Stimulated activated CD4-positive, alpha-beta T cell treated with anti-CD3 and anti-CD28 coated beads, Interleukin-4, amount 100 ng/mL, for 48 hours (primary cell): Measurements from ENCODE around the gene NLK.
"Not testable (repeated sequence)": the region's sequence is repeated elsewhere in the genome, so short reads cannot be mapped to it uniquely, and the experiment has no call there.

ENCODE experiments used
- DNase-seq, 2 donors: peaks; one replicate each; pipeline ENCODE4 v3.0.0-alpha.2; 2020; ENCODE audit warnings: low read depth in 2 of 2

The NLK gene

GRCh38 chr17:28042657-28042720, at the start of gene NLK:
TSS of gene NLK (plus strand) at chr17:28042677. CDS start at chr17:28042874, 197 bp downstream.
- DNase-seq: no peak

GRCh38 chr17:27993161-27993695, 49.2 kb upstream of the NLK start:
- DNase-seq: no peak

GRCh38 chr17:27993723-27994310, 48.7 kb upstream of the NLK start:
- no peak for DNase-seq

DNA sequence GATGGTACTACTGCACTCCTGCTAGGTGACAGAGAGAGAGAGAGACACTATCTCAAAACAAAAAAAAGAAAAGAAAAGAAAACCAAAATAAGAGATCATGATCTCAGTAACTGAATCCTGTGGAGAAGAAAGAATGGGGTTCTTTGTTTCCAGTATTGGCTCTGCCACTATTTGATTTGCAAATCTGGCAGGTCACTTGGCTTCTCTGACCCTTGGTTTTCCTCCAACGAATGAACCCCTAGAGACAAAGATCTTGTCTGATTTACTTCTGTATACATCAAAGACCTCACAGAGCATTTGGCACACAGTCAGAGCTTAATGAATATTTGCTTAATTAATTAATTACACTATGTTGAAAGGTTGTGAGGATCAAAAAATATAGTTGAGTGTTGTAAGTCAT, 47.9 kb upstream of the NLK start:
- DNase-seq: no peak

DNA sequence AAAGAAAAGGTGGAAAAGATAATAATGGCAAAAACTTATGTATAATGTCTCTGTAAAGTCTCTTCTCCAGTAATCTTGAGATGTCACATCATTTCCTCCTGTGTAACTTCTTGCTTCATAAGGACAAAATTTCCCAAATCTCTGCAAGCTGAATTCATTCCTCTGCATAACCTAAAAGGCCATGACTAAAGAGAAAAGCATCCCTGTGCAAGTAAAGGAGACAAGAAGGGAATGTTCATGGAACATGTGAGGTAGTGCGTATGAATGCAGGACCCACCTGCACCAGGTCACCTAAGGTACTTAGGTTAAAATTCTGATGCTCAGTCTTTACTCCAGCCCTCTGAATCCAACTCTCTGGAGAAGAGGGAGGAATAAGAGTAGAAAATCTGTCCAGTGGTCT, 46.9 kb upstream of the NLK start:
- no peak for DNase-seq

DNA sequence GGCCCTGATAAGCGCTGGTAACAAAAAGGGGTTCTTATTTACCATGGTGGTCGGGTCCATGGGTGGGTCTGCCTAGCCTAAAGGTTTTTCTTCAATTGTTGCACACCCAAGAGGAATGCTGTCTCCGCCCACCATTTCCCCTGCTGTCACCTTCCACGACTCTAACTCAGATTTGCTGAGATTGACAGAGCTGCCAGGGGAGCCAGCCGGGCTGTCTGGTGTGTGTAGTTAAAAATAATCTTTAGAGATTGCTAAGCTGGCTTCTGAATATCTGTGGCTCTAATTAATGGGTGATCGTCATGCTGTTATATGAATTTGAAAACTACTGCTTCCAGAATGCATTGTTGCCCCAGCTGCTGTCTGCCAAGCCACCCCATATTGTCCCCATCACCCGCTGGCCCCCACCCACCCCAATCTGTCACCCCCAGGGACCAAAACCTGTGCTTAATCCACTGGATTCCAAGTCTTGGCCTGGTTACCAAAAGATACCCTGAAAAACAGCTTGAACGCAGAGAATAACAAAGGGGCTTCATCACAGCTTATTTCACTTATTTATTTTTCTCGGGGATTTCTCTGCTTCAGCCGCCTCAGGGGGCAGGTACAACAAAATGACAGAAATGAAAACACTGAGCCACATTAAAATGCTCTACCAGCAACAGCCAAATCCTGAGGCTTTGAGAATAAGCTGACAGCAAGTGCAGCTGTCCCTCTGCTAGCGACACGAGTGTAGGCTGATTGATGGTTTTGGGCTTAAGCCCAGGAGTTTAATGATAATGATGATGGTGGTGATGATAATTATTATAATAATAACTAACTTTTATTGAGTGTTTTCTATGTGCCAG, 46.1 kb upstream of the NLK start:
- no peak for DNase-seq

GRCh38 chr17:27997044-27997401, 45.5 kb upstream of the NLK start:
- DNase-seq: no peak

GRCh38 chr17:27997522-27997921, 45.0 kb upstream of the NLK start:
- DNase-seq: no peak

GRCh38 chr17:28001149-28001548, 41.3 kb upstream of the NLK start:
- no peak for DNase-seq

- no peak for DNase-seq
These were observed 38.1 kb upstream of the NLK start for GRCh38 chr17:28004344-28004743.

GRCh38 chr17:28007925-28008324, 34.6 kb upstream of the NLK start:
- DNase-seq: not testable (repeated sequence)

DNA sequence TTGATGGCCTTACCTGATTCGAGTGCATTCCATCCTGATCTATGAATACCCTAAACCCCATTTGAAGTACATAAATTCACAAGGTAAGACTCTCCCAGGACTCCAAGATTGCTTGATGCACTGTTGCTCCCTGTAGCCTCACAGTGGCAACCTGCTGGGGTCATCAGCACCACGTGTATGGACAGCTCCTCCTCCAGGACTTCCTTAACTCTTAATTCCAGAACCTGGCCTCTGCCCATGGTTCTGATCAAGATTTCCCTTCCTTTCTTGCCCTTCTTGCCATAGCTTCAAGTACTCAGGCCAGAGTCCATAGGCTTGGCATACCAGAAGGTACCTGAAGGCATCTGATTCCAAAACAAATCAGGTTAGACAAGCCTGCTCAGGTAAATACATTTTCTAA, 34.0 kb upstream of the NLK start:
- no peak for DNase-seq

- DNase-seq: no peak
These were observed 32.1 kb upstream of the NLK start for GRCh38 chr17:28010406-28010805.

GRCh38 chr17:28018439-28019070, 23.9 kb upstream of the NLK start:
- no peak for DNase-seq

- DNase-seq: no peak
These were observed 22.0 kb upstream of the NLK start for GRCh38 chr17:28020515-28020914.

- DNase-seq: no peak
These were observed 13.4 kb upstream of the NLK start for GRCh38 chr17:28029044-28029443.

GRCh38 chr17:28030386-28030785, 12.1 kb upstream of the NLK start:
- no peak for DNase-seq

- DNase-seq: no peak
These were observed 11.3 kb upstream of the NLK start for GRCh38 chr17:28031174-28031573.

DNA sequence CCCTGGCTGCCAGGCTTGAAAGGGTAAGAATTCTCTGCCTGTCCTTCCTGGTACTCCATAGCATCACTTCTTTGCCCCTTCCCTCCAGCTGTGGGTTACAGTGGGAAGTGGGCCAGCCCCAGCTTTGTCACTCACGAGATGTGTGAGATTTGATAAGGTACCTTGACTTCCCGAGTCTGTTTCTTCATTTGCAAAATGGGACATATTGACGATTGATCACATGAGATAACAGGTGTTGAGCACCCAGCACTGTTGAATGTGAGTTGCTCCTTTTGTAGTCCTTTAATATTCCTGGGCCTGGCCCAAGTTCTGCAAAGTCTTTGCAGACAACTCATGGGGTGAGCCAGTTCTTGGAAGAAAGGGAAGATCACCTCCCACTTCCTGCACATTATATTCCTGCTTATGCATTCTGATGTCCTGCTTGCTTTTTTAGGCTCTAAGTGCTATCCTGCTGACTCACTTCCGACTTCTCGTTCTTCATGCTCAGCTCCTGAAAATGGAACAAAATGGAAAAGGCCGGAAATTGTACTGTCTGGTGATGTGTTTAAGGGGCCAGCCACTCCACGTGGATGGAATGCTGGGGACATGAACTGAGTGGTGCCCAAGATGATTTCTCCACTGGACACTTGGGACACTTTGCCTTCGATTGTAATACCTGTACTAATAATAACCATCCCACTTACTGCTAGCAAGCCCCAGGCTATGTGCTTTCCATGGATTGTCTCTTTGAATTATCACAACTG, 8.3 kb upstream of the NLK start:
- no peak for DNase-seq

- DNase-seq: not testable (repeated sequence)
These were observed 7.0 kb upstream of the NLK start for GRCh38 chr17:28035452-28035851.

- DNase-seq: not testable (repeated sequence)
These were observed 6.6 kb upstream of the NLK start for GRCh38 chr17:28035884-28036283.

- no peak for DNase-seq
These were observed 3.7 kb upstream of the NLK start for GRCh38 chr17:28038802-28039201.

DNA sequence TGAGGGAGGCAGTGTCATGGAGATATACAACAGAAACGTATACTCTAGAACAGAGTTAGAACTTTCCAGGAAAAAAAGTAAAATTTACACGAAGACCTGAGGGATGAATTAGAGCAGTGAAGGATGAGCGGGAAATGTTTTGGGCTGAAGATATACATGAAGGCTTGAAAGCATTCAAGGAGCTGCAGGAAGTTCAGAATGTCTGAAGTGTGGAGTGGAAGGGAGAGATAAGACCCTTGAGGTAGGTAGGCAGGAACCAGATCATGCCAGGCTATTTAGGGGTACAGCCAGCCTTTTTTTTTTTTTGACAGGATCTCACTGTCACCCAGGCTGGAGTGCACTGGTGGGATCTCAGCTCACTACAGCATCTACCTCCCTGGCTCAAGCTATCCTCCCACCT, 3.2 kb upstream of the NLK start:
- DNase-seq: no peak
